Progenitor cell of endocrine pancreas (in vitro differentiated cells): ENCODE measurements around the gene SLC7A7. TPM values are rescaled to one million over a fixed set of nuclear protein-coding genes. Genes with fewer than 3 reads are reported as not detected.

Experiments used
- DNase-seq: peaks from one replicate; pipeline ENCODE4 v3.0.0; 2021; ENCODE audit warnings: low spot score; ENCODE audit not compliant: unreplicated experiment
- H3K27ac Mint-ChIP-seq: 2 replicates; pipeline ENCODE4 v1.8.0; 2021; ENCODE audit warnings: mild to moderate bottlenecking, moderate library complexity, mixed read lengths
- H3K27me3 Mint-ChIP-seq: 2 replicates; pipeline ENCODE4 v1.8.0; 2021; ENCODE audit warnings: mixed read lengths
- H3K36me3 Mint-ChIP-seq: 2 replicates; pipeline ENCODE4 v1.8.0; 2022; ENCODE audit warnings: mixed read lengths; ENCODE audit not compliant: insufficient read depth
- H3K4me1 Mint-ChIP-seq: 2 replicates; pipeline ENCODE4 v1.8.0; 2021; ENCODE audit warnings: low read depth, mixed read lengths
- H3K4me3 Mint-ChIP-seq: 2 replicates; pipeline ENCODE4 v1.8.0; 2021; ENCODE audit warnings: low read depth, mild to moderate bottlenecking, moderate library complexity, mixed read lengths
- H3K9me3 Mint-ChIP-seq: 2 replicates; pipeline ENCODE4 v1.8.0; 2021; ENCODE audit warnings: low read depth, mixed read lengths
- total RNA-seq: library from RNA; stranded (reverse); gene quantifications from 2 replicates; pipeline ENCODE4 v1.2.1, GENCODE V29; 2021
- TF ChIP-seq, protein P1 (sequence below): fragments of 200-600 bp; sonication (generic); IDR thresholded peaks from one replicate; pipeline ENCODE4 v1.5.0; 2021; ENCODE audit warnings: antibody characterized with exemption, mild to moderate bottlenecking; ENCODE audit not compliant: unreplicated experiment

Gene SLC7A7
- total RNA-seq, 1 donor from 2014 or later = 6.7 TPM

DNA sequence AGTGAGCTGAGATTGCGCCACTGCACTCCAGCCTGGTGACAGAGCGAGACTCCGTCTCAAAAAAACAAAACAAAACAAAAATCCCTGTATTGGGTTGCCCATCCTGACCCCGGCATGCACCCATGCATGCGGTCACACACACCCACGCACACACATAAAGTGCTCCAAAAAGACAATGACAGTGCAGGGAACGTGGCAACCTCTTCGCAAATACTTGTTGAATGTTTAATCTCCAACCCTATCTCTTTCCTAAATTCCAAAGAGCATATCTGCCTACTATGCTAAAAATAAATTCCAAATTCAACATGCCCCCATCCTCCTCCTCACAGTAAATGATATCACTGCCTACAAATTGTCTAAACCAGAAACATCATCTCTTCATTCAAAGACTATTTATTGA is 13.5 kb downstream of the SLC7A7 start:
- Mint-ChIP-seq H3K4me3 (no peak overlapping the region), H3K9me3 (no peaks in the 10 kb centered on the region), H3K27ac (no peak overlapping the region), H3K27me3 (no peaks in the 10 kb centered on the region), H3K4me1 (peaks cover 2% of the 10 kb centered on the region), H3K36me3 (no peaks in the 10 kb centered on the region)
- TF ChIP-seq, protein P1, sequence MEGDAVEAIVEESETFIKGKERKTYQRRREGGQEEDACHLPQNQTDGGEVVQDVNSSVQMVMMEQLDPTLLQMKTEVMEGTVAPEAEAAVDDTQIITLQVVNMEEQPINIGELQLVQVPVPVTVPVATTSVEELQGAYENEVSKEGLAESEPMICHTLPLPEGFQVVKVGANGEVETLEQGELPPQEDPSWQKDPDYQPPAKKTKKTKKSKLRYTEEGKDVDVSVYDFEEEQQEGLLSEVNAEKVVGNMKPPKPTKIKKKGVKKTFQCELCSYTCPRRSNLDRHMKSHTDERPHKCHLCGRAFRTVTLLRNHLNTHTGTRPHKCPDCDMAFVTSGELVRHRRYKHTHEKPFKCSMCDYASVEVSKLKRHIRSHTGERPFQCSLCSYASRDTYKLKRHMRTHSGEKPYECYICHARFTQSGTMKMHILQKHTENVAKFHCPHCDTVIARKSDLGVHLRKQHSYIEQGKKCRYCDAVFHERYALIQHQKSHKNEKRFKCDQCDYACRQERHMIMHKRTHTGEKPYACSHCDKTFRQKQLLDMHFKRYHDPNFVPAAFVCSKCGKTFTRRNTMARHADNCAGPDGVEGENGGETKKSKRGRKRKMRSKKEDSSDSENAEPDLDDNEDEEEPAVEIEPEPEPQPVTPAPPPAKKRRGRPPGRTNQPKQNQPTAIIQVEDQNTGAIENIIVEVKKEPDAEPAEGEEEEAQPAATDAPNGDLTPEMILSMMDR = no peak
- no peak for DNase-seq

DNA sequence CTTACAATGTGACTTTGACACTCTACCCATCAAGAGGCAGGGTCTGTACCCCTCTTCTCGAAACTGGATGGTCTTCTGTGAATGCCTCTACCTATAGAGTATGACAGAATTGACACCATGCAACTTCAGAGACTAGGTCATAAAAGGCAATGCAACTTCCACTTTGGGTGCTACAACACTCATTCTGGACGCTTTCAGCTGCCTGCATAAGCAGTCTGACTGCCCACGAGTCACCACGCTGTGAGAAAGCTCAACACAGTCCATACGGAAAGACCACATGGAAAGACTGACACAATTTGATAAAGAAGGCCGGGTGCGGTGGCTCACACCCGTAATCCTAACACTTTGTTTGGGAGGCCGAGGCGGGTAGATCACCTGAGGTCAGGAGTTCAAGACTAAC is 14.9 kb downstream of the SLC7A7 start:
- no peaks in the 10 kb centered on the region for H3K9me3 Mint-ChIP-seq
- TF ChIP-seq, protein P1 = no peak
- no peak overlapping the region for H3K27ac Mint-ChIP-seq
- H3K36me3 Mint-ChIP-seq = no peaks in the 10 kb centered on the region
- no peaks in the 10 kb centered on the region for H3K27me3 Mint-ChIP-seq
- DNase-seq = no peak
- H3K4me1 Mint-ChIP-seq = peaks cover 2% of the 10 kb centered on the region
- H3K4me3 Mint-ChIP-seq = no peak overlapping the region

DNA sequence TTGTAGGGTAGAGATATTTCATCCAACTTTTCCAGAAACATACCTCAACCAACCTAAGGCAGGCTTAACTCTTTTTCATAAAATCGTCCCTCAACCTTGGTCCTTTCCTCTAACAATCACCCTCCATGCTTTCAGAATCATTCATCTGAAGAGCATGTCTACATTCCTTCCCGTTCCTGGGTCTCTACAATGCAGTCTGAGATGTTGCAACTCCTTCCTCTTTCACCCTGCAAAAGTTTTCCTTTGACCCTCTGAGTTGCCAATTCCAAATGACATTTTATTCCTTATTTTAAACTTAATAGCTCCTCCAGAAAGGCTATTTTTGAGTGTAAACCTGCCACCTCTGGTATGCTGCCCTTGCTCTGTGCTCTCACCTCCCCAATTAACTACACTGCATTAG is 16.7 kb downstream of the SLC7A7 start:
- no peaks in the 10 kb centered on the region for H3K27me3 Mint-ChIP-seq
- no peak overlapping the region for H3K27ac Mint-ChIP-seq
- H3K36me3 Mint-ChIP-seq = no peaks in the 10 kb centered on the region
- no peaks in the 10 kb centered on the region for H3K9me3 Mint-ChIP-seq
- peaks cover 2% of the 10 kb centered on the region for H3K4me1 Mint-ChIP-seq
- DNase-seq = no peak
- TF ChIP-seq, protein P1 = no peak
- no peak overlapping the region for H3K4me3 Mint-ChIP-seq

DNA sequence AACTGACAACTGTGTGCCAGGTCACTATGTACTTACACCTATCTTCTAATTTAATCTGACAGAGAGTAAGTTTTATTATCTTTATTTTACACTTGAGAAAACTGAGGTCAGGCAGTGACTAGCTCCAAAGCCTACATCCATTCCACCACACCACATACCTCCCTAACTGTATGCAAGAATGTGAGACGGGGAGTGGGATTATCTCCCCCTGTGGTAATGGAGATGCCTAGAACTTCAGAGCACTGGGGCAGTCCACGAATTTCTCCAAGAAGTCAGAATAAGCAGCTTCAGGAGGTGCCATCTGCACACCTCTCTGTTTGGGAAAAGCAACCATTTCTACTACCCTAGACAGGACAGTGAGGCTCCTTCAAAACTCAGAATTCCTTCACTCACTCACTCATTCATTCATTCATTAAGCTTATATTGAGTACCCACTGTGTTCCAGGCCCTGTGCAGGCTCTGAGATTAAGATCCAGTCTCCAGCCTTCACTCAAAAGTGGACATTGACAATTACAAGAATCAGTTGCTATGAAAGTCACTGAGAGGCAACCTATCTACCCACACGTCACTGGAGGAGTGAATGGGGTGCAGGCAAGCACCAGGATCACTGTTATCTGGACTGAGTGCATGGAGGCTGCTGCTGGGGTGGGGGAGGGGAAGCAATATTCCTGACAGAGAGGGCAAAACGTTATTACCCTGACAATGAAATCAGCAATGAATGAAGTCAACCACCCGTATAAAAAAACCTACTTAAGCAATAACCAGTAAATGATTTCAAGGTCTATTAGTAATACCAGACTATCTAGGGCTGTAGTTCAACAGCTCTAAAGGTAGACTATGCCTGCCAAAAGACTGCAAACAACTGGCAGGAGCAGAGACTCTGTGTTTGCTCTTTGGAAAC is 18.0 kb downstream of the SLC7A7 start:
- H3K27ac Mint-ChIP-seq = no peak overlapping the region
- no peak for DNase-seq
- H3K27me3 Mint-ChIP-seq = no peaks in the 10 kb centered on the region
- TF ChIP-seq, protein P1 = no peak
- no peak overlapping the region for H3K4me3 Mint-ChIP-seq
- peaks cover 2% of the 10 kb centered on the region for H3K4me1 Mint-ChIP-seq
- no peaks in the 10 kb centered on the region for H3K9me3 Mint-ChIP-seq
- H3K36me3 Mint-ChIP-seq = no peaks in the 10 kb centered on the region

DNA sequence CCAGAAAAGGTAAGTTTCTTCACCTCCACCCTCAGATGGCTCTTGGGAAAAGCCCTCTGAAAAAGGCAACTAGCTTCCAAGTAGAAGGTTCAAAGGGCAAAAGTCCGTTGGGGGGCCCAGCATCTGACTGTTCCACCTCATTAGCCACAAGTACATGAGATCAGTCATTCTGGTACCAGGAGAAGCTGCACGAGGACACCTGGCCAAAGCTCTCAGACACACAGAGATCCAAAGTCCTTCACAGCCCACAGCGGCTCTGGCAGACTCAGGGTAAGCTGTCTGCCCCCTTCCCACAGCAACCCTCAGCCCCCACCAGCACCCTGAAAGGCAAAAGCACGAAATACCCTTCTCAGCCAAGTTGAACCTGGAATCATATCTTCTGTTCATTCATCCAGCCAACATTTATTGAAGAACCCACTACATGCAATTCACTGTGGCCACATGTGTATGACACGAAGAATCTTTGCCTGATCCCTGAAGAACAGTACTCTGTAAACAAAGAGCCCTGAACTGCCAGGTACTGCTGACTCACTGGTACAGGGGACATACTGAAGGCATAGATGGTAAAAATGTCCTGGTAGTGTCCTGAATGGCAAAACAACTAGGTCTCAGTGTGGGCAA is 19.0 kb downstream of the SLC7A7 start:
- H3K27me3 Mint-ChIP-seq = no peaks in the 10 kb centered on the region
- H3K36me3 Mint-ChIP-seq = no peaks in the 10 kb centered on the region
- DNase-seq = no peak
- H3K9me3 Mint-ChIP-seq = no peaks in the 10 kb centered on the region
- H3K4me1 Mint-ChIP-seq = peaks cover 2% of the 10 kb centered on the region
- peak overlapping the region; percentile 22 for H3K27ac Mint-ChIP-seq
- H3K4me3 Mint-ChIP-seq = no peak overlapping the region
- TF ChIP-seq, protein P1 = no peak
